T47D (cell line): ENCODE results near the gene CYP4F2.
"Not testable (repeated sequence)": the region's sequence is repeated elsewhere in the genome, so short reads cannot be mapped to it uniquely, and the experiment has no call there.

Experiments used
- DNase-seq, 2 experiments: peaks; one replicate each; pipeline versions ENCODE4 v3.0.0 to v3.0.0-alpha.2; 2011 to 2012; ENCODE audit warnings: low read depth in 1 of 2, low spot score in 1 of 2
- JUND ChIP-seq: IDR thresholded peaks from 2 replicates; pipeline ENCODE4 v1.6.1; 2012; ENCODE audit warnings: low read depth
- in situ Hi-C: cut with HindIII; loops from 2 replicates; pipeline ENCODE4 v1.10.0; 2016; ENCODE audit warnings: low sequenced_read_pairs, low pct_unique_long_range_greater_than_20kb

CYP4F2 gene

GRCh38 chr19:15922021-15922420 is 24.1 kb upstream of the CYP4F2 start:
- TF ChIP-seq JUND, result no peak
- in situ Hi-C loops, result no loop called here

GRCh38 chr19:15919243-15919642 is 21.4 kb upstream of the CYP4F2 start:
- in situ Hi-C loops, result no loop called here
- DNase-seq, result no peak
- TF ChIP-seq JUND, result no peak

More at GRCh38 chr19:15922021-15922420, 24.1 kb upstream of the CYP4F2 start:
- no peak for DNase-seq

GRCh38 chr19:15915109-15915508 is 17.2 kb upstream of the CYP4F2 start:
- in situ Hi-C loops, result no loop called here
- DNase-seq, result no peak
- TF ChIP-seq JUND, result no peak

GRCh38 chr19:15913830-15914229 is 16.0 kb upstream of the CYP4F2 start:
- TF ChIP-seq JUND, result no peak
- DNase-seq, result no peak
- in situ Hi-C loops, result no loop called here

- TF ChIP-seq JUND, result no peak
- DNase-seq, result no peak
- in situ Hi-C loops, result no loop called here
These were observed 15.5 kb upstream of the CYP4F2 start for GRCh38 chr19:15913384-15913783.

- in situ Hi-C loops, result no loop called here
- DNase-seq, result no peak
- no peak for TF ChIP-seq JUND
These were observed 13.8 kb upstream of the CYP4F2 start for GRCh38 chr19:15911599-15912235.

GRCh38 chr19:15905026-15905425 is 7.2 kb upstream of the CYP4F2 start:
- DNase-seq, result no peak
- TF ChIP-seq JUND, result no peak
- in situ Hi-C loops, result no loop called here

- in situ Hi-C loops, result not testable (repeated sequence)
These were observed 5.0 kb upstream of the CYP4F2 start for GRCh38 chr19:15902898-15903297.

GRCh38 chr19:15902254-15902653 is 4.4 kb upstream of the CYP4F2 start:
- in situ Hi-C loops, result no loop called here

More at GRCh38 chr19:15902898-15903297, 5.0 kb upstream of the CYP4F2 start:
- DNase-seq, result not testable (repeated sequence)

GRCh38 chr19:15900504-15900903 is 2.6 kb upstream of the CYP4F2 start:
- TF ChIP-seq JUND, result no peak
- no peak for DNase-seq
- in situ Hi-C loops, result no loop called here

More at GRCh38 chr19:15902254-15902653, 4.4 kb upstream of the CYP4F2 start:
- DNase-seq, result peak in 1 of 2 experiments; percentile 34
- TF ChIP-seq JUND, result no peak

GRCh38 chr19:15900032-15900431 is 2.2 kb upstream of the CYP4F2 start:
- in situ Hi-C loops, DNase-seq: not testable (repeated sequence)

GRCh38 chr19:15899561-15899960 is 1.7 kb upstream of the CYP4F2 start:
- in situ Hi-C loops, DNase-seq: not testable (repeated sequence)

- in situ Hi-C loops, result no loop called here
- no peak for TF ChIP-seq JUND
- no peak for DNase-seq
These were observed 692 bp downstream of the CYP4F2 start for GRCh38 chr19:15897026-15897737.
